RWPE1 (cell line): ENCODE data around the gene TMSB10.

Experiments used
- CTCF ChIA-PET: fragments of 350-600 bp; sonication (Branson Sonifier 250); formaldehyde crosslinking; extraction: SDS; loops from one replicate; lab custom pipeline; 2021; lab: Yijun Ruan, JAX
- POLR2A ChIA-PET: fragments of 400-600 bp; formaldehyde crosslinking; extraction: SDS; loops from one replicate; lab custom pipeline; 2020; ENCODE audit warnings: antibody characterized with exemption; ENCODE audit not compliant: low non-redundant PET; lab: Yijun Ruan, JAX
- DNase-seq: peaks from one replicate; pipeline ENCODE4 v3.0.0; 2012; ENCODE audit warnings: low spot score
- H3K27ac ChIP-seq: fragments of 450-650 bp; 2 replicates; pipeline ENCODE4 v1.5.1; 2017
- CTCF ChIP-seq: fragments of 450-650 bp; conservative IDR thresholded peaks from 2 replicates; pipeline ENCODE4 v1.5.1; 2017; ENCODE audit warnings: low read depth, mild to moderate bottlenecking

Gene TMSB10

DNA sequence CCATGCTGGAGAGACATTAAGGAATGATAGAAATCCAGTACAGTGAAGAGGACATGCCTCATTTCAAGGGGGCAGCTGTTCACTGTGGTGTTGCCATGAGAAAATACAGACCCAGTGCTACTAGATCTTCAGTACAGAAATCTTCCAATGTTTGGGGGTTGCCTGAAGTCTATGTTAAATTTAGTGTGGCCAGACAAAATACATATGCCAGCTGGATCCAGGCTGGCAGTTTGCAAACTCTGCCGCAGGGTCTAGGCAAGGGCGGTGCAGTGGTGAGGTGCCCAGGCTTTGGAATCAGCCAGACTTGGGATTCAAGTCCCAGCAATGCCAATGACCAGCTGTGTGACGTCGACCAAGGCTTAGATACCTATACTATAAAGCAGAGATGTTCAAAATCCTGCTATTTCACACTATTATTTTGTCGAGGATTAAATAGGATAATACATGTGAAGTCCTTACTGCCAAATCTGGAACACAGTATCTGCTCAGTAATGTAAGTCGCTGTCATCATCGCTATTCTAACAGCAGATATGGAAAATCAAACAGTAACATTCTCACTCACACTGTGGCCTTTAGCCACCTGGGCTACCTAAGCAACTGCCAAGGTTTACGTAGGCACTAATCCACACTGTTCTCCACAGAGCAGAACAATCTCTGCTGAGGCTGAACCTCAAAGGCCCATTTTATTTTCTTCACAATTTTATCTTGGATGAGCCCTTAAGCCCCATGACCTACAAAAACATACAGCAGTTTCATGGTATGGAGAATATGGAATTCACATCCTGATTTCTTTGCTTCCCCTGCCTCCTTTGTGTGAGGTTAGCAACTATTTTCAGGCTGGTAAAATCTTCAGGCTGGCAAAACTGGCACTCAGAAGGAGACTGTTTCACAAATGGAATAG, 5.9 kb upstream of the TMSB10 start:
- DNase-seq: no peak
- peak overlapping the region; percentile 90 for H3K27ac ChIP-seq
- ChIA-PET POLR2A (no interaction called here), CTCF (no interaction called here)
- no peak for TF ChIP-seq CTCF

GRCh38 chr2:84900971-84901370, 4.5 kb upstream of the TMSB10 start:
- DNase-seq: no peak
- ChIA-PET CTCF (interaction anchor here (1.4 kb wide), 1 partner anchor 25 kb away, joined by 7 read pairs; no protein-coding TSS in a partner anchor), POLR2A (no interaction called here)
- TF ChIP-seq CTCF: no peak
- no peak overlapping the region for H3K27ac ChIP-seq

DNA sequence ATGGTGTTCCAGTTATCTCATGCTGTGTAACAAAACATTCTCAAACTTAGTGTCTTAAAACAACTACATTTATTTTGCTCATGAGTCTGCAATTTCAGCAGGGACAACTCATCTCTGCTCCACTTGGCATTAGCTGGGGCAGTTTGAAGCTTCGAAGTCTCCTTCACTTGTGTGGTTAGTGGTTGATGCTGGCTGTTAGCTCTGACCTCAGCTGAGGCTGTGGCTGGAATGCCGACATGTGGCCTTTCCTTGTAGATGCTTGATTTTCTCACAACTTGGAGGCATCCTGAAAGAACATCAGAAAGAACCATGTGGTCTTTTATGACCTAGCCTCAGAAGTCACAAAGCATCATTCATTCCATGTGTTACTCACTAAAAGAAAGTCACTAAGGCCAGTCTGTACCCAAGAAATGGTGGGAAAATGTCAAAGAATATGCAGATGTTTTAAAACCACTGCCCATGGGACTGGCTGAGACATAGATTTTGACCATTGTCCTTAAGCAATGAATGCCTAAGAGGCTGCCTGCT, 3.8 kb upstream of the TMSB10 start:
- ChIA-PET POLR2A (no interaction called here), CTCF (interaction anchor here (0.6 to 1.4 kb wide), 2 partner anchors 24 to 116 kb away, joined by 3 to 7 read pairs; no protein-coding TSS in a partner anchor)
- no peak overlapping the region for H3K27ac ChIP-seq
- no peak for TF ChIP-seq CTCF
- DNase-seq: no peak

- DNase-seq: no peak
- ChIA-PET CTCF (interaction anchor here (0.6 to 1.4 kb wide), 2 partner anchors 23 to 117 kb away, joined by 3 to 7 read pairs; no protein-coding TSS in a partner anchor), POLR2A (no interaction called here)
- TF ChIP-seq CTCF: no peak
- no peak overlapping the region for H3K27ac ChIP-seq
These were observed 2.9 kb upstream of the TMSB10 start for GRCh38 chr2:84902526-84902925.

- ChIA-PET CTCF (interaction anchor here (0.6 to 1.4 kb wide), 2 partner anchors 22 to 65 kb away, joined by 3 to 6 read pairs; no protein-coding TSS in a partner anchor), POLR2A (interaction anchor here (1.2 kb wide), 1 partner anchor 42 kb away, joined by 3 read pairs; no protein-coding TSS in a partner anchor)
- no peak for TF ChIP-seq CTCF
- peak overlapping the region; percentile 99 for H3K27ac ChIP-seq
- no peak for DNase-seq
These were observed 1.3 kb upstream of the TMSB10 start for GRCh38 chr2:84904151-84904550.

DNA sequence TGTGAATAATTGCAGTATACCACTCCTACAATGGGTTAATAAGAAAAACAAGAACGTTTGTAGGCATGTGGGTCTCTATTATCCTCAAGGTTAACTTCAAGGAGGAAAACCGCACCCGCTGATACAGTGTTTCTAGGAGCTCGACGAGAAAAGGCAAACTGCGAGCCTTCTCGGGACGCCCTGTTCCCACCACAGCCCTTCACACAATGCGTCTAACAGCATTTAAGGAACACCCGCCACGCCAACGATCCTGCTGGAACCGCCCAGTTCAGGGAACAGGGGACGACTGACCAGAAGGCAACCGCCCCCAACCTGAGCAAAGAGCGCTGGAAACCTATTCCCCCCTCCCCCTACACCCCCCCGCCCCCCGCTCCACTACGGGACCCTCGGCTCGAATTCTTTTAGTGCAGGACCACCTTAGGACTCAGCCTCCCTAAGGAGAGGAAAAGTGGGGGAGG, 710 bp upstream of the TMSB10 start:
- ChIA-PET POLR2A (interaction anchor here (1.2 kb wide), 1 partner anchor 41 kb away, joined by 3 read pairs; no protein-coding TSS in a partner anchor), CTCF (interaction anchor here (1.4 kb wide), 1 partner anchor 21 kb away, joined by 6 read pairs; no protein-coding TSS in a partner anchor)
- H3K27ac ChIP-seq: peak overlapping the region; percentile 99
- no peak for DNase-seq
- TF ChIP-seq CTCF: no peak
